ENCODE results near the gene CTSZ. TPM values are rescaled to one million over a fixed set of nuclear protein-coding genes. Genes with fewer than 3 reads are reported as not detected.
"Not testable (repeated sequence)": the region's sequence is repeated elsewhere in the genome, so short reads cannot be mapped to it uniquely, and the experiment has no call there.

Gene CTSZ
- total RNA-seq, 1 experiment from 2014 or later = 228 TPM

DNA sequence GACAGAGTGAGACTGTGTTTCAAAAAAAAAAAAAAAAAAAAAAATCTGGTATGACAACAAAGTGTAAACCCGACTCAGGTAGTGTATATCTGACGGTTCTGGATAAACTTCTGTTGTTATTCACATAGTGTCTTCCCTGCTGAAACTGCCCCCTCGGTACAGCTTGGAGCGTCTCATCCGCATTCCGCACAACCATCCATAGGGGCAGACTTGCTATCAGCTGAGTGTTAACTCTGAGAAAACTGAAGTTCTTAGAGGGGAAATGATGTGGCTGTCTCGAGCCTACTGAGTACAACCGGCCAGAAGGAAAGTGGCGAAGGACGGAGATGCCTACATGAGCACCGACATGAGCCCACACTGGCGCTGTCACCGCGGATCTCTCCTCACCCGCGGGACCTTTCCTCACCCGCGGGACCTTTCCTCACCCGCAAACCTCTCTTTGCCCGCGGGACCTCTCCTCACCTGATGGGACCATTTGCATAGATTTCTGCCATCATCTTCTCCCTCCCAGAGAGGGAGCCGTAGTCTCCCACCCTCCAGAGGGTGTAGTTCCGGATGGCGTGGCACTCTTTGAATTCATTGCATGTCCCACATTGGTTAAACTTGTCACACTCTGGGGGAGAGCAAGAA lies 9.8 kb downstream of the CTSZ start:
- no peak for DNase-seq (ENCODE audit: low spot score)

- DNase-seq (ENCODE audit: low spot score) = no peak
Observed at GRCh38 chr20:58996226-58996611, 10.8 kb downstream of the CTSZ start.

DNA sequence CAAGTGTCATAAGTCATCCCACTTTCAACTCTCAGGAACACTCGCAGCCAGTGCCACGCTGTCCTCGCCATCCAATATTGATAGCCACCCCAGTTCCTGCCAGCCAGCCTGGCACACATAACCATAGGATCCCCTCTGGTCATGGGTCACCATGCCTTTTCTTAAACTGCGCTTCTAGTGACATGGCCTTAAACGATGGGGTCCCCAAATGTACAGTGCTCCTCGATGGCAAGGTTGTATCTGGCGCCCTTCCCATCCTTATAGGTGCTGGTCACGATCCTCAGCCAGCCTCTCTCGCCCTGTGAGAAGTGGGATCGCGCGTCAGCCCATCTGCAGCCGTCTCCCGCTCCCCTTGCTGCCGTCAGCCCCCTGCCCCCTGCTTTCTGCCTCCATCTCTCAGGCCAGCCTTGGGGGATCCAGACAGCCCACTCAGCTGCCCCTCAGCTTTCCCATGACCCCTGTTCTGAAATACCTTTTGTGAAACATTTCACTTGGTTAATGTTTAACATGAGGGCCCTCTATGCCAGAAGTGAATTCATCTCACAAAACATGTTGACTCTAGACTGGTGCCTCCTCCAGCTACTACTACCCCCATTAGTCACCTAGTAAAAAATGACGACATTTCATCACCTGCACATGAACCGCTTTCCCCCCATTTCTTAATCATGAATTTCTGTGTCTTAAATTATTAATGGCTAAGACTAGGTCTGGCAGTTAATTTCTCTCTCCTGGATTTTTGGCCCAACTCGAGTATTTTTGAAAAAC lies 11.4 kb downstream of the CTSZ start:
- DNase-seq (ENCODE audit: low spot score) = no peak

DNA sequence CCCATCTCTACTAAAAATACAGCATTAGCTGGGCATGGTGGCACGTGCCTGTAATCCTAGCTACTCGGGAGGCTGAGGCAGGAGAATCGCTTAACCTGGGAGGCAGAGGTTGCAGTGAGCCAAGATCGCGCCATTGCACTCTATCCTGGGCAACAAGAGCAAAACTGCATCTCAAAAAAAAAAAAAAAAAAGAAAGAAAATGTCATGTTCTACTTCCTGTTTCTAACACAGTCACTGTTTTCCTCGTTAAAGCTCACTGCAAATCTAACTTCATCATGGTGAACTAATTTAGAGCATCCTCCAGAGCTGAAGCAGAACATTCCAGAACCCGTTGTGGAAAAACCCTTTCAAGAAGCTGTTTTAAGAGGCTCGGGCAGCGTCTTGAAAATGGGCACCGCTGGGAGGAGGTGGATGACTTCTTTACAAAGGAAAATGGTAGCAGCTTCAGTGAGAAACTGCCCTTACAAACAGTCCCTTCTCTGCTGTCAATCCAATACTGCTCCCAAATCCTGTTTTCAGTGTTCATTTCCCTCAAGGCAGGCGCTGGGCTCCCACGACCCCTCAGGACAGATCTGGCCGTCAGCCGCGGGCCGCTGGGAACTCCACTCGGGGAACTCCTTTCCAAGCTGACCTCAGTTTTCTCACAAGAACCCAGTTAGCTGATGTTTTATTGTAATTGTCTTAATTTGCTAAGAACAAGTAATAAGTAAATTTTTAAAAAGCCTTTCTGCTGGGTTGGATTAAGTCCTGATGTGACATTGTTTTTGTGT lies 12.5 kb downstream of the CTSZ start:
- no peak for DNase-seq (ENCODE audit: low spot score)

GRCh38 chr20:58993332-58994248 lies 13.5 kb downstream of the CTSZ start:
- DNase-seq (ENCODE audit: low spot score) = no peak

- no peak for DNase-seq (ENCODE audit: low spot score)
Observed at GRCh38 chr20:58992911-58993310, 14.1 kb downstream of the CTSZ start.

DNA sequence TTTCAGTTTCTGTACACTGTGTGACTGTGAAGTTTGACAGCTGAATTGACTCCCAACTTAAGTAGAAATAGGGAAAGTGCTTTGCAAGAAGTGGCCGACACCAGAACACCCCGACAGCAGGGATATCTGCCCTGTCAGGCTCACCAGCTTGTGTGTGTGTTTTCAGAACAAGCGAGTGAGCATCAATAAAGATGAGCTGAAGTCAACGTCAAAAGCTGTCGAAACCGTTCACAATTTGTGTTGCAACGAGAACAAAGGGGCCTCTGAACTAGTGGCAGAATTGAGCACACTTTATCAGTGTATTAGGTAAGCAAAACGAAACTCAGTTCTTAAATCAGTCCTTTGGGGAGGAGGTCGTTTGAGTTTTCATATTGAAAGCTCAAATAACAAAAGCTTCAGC lies 15.3 kb downstream of the CTSZ start:
- no peak for DNase-seq (ENCODE audit: low spot score)

- no peak for DNase-seq (ENCODE audit: low spot score)
Observed at GRCh38 chr20:58990651-58991445, 16.2 kb downstream of the CTSZ start.

DNA sequence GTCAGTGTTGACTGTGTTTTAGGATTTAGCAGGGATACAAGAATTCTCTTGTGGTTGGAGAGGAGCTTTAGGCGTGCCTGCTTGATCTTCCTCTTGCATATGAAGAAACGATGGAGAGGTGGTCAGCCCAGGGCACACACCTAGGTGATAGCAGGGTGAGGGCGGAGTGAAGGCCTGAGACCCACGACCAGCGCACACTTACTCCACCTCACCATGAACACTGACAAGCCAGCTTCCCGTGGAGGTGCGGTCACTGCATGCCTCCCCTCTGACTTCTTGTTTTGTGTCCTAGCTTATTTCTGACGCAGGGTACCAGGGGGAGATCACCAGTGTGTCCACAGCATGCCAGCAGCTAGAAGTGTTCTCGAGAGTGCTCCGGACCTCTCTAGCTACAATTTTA lies 17.9 kb downstream of the CTSZ start:
- DNase-seq (ENCODE audit: low spot score) = no peak

- DNase-seq (ENCODE audit: low spot score) = no peak
Observed at GRCh38 chr20:58988565-58988882, 18.5 kb downstream of the CTSZ start.

DNA sequence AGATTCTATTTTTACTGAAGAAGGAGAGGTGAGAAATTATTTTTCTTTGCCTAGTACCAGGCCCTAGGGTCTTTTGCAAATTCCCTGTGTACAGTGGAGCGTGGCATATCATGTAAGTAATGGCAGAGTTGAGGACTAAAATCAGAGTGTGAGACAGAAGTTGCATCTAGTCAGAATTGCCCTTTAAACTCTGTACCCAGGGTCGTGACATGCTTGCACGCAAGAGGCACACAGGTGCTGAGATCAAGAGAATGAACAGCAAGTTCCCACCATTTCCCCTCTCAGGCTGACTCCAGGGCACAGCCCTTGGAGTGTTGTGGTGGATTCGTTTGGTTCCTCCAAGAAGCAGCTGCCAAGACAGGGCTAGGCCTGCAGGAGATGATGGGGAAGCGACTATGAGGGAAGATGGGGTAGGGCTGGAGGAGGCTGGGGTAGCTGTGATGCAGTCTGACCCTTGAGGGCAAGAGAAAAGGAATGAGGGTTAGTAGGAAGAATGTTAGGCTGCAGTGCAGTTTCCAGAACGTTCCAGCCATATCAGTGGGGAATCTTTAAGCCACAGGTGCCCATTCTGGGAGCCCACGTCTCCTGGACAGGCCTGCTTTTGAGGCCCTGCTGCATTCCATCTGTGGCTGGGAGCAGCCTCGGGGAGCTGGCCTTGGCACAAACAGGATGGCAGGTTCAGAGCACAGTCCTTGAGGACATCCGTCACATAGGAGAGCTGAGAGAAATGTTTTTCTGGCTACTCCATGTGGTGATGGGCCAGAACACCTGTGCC lies 19.1 kb downstream of the CTSZ start:
- no peak for DNase-seq (ENCODE audit: low spot score)

DNA sequence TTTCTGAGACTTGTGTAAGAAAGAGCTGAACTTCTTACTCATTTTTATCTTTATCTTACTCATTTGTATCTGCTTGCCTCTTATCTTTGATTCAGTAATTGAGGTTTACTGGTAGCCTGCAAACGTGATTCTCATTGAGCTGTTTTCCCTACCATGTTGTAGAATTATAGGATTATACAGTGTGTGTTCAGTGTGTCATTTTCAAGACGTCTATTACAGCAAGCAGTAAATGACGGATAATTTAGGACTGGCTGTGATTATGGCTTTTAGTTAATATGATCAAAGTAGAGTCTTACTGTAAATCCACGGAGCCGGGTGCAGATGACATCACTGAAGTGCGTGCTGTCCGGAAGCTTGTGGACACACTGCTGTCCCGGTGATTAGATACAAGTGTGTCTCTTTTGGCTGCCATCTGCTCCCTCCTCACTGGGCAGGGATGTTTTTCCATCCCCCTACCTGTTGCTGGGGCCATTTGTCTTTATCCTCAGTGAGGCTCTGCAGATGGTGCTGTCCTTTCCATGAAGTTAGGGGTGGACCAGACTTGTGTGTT lies 20.0 kb downstream of the CTSZ start:
- DNase-seq (ENCODE audit: low spot score) = no peak

GRCh38 chr20:58986286-58986967 lies 20.6 kb downstream of the CTSZ start:
- no peak for DNase-seq (ENCODE audit: low spot score)

- DNase-seq (ENCODE audit: low spot score) = no peak
Observed at GRCh38 chr20:58985656-58986055, 21.4 kb downstream of the CTSZ start.

- DNase-seq (ENCODE audit: low spot score) = no peak
Observed at GRCh38 chr20:58984691-58985090, 22.4 kb downstream of the CTSZ start.

DNA sequence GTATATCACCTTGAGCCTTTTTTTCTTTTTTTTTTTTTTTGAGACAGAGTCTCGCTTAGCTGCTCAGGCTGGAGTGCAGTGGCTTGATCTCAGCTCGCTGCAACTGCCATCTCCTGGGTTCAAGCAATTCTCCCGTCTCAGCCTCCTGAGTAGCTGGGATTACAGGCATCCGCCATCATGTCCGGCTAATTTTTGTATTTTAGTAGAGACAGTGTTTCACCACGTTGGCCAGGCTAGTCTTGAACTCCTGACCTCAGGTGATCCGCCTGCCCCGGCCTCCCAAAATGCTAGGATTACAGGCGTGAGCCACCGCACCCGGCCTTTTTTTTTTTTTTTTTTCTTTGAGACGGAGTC lies 24.0 kb downstream of the CTSZ start:
- DNase-seq (ENCODE audit: low spot score) = not testable (repeated sequence)

DNA sequence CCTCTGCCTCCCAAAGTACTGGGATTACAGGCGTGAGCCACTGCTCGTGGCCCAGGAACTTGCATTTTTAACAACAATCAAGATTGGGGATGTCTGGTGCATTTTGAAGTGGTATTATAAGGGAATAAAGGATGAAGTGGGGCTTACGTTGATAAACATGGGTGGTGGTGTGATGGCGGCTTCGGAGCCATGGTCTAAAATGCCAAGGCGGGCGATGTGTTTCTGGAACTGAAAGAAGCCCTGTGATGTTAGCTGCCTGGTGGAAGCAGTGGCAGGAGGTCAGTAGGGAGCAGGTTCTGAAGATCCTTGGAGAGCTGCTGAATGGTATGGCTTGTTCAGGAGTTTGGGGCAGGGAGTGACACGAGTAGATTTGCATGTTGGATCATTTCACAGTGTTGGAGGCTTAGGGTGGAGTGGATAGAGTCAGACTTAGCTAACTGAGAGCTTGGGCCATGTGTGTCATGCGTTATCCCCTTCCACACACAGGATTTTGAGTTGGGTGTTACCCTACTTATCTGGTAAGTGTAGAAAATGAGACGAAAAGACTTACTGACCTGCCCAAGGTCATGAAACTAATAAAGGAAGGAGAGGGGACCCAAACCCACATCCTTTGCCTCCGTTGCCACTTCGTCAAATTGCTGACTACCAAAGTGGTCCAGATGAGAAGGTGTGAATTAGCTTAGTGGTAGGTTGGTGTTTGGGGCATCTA lies 24.5 kb downstream of the CTSZ start:
- DNase-seq (ENCODE audit: low spot score) = no peak

GRCh38 chr20:58981628-58982364 lies 25.3 kb downstream of the CTSZ start:
- no peak for DNase-seq (ENCODE audit: low spot score)

Measured in A172 (cell line).